ENCODE results near the gene PLAAT3.

The PLAAT3 gene

GRCh38 chr11:63569570-63569969 is 44.7 kb downstream of the PLAAT3 start:
- peaks cover 9 to 29% (median 22%) of the 10 kb centered on the region in 4 experiments for H3K4me1 ChIP-seq (ENCODE audit: control extremely low read depth in 1 of 4, control insufficient read depth in 4 of 4, insufficient read depth in 4 of 4, low read length in 3 of 4)
- no peaks in the 10 kb centered on the region for H3K9me3 ChIP-seq (ENCODE audit: control extremely low read depth in 1 of 5, control insufficient read depth in 4 of 5, insufficient read depth in 2 of 5, low read depth in 1 of 5, low read length in 4 of 5)
- no peaks in the 10 kb centered on the region for H3K36me3 ChIP-seq (ENCODE audit: control insufficient read depth in 4 of 4, insufficient read depth in 4 of 4, low read length in 3 of 4)
- H3K27me3 ChIP-seq (replicated peaks in 2 of 5; ENCODE audit: control insufficient read depth in 4 of 5, insufficient read depth in 5 of 5, low read length in 4 of 5) = peaks cover 0 to 2% (median 0%) of the 10 kb centered on the region in 5 experiments
- POLR2A ChIA-PET = no interaction called here
- H3K27ac ChIP-seq (ENCODE audit: insufficient read depth in 1 of 2, low read depth in 1 of 2, low read length in 2 of 2, poor library complexity in 1 of 2, severe bottlenecking in 2 of 2) = no peak overlapping the region
- no CpG with 5 or more reads among the region's 3 CpGs for WGBS (ENCODE audit: insufficient coverage)
- DNase-seq = no peak
- CTCF ChIA-PET = interaction anchor here (1.4 kb wide), 1 partner anchor 13 kb away, joined by 4 read pairs; no protein-coding TSS in a partner anchor
- no peak overlapping the region for H3K4me3 ChIP-seq (ENCODE audit: control insufficient read depth in 1 of 7, extremely low read depth in 1 of 7, insufficient read depth in 4 of 7, low read depth in 2 of 7, low read length in 6 of 7)

GRCh38 chr11:63567044-63567840 is 47.0 kb downstream of the PLAAT3 start:
- ChIA-PET POLR2A (interaction anchor here (0.9 to 1.2 kb wide), 4 partner anchors 28 to 59 kb away, joined by 3 to 4 read pairs (median 3); no protein-coding TSS in a partner anchor), CTCF (interaction anchor here (1.0 to 1.9 kb wide), 6 partner anchors 16 to 87 kb away, joined by 3 to 7 read pairs (median 4); partner anchors contain the start of gene PLAAT4)
- H3K9me3 ChIP-seq (ENCODE audit: control extremely low read depth in 1 of 5, control insufficient read depth in 4 of 5, insufficient read depth in 2 of 5, low read depth in 1 of 5, low read length in 4 of 5) = no peaks in the 10 kb centered on the region
- peak; percentile 90 to 99 (median 97) for DNase-seq
- peak overlapping the region in 2 of 7 experiments; percentile 28 to 35 for H3K4me3 ChIP-seq (ENCODE audit: control insufficient read depth in 1 of 7, extremely low read depth in 1 of 7, insufficient read depth in 4 of 7, low read depth in 2 of 7, low read length in 6 of 7)
- H3K4me1 ChIP-seq (ENCODE audit: control extremely low read depth in 1 of 4, control insufficient read depth in 4 of 4, insufficient read depth in 4 of 4, low read length in 3 of 4) = peaks cover 9 to 20% (median 15%) of the 10 kb centered on the region in 4 experiments
- H3K27me3 ChIP-seq (replicated peaks in 2 of 5; ENCODE audit: control insufficient read depth in 4 of 5, insufficient read depth in 5 of 5, low read length in 4 of 5) = peaks cover 0 to 5% (median 0%) of the 10 kb centered on the region in 5 experiments
- WGBS (ENCODE audit: insufficient coverage) = 40% methylated on average over 1 of the region's 5 CpGs
- peak overlapping the region; percentile 82 to 88 for H3K27ac ChIP-seq (ENCODE audit: insufficient read depth in 1 of 2, low read depth in 1 of 2, low read length in 2 of 2, poor library complexity in 1 of 2, severe bottlenecking in 2 of 2)
- H3K36me3 ChIP-seq (ENCODE audit: control insufficient read depth in 4 of 4, insufficient read depth in 4 of 4, low read length in 3 of 4) = no peaks in the 10 kb centered on the region

GRCh38 chr11:63564784-63565350 is 49.4 kb downstream of the PLAAT3 start:
- peak in 2 of 3 donors; percentile 33 to 46 for DNase-seq
- Histone ChIP-seq H3K27ac (ENCODE audit: insufficient read depth in 1 of 2, low read depth in 1 of 2, low read length in 2 of 2, poor library complexity in 1 of 2, severe bottlenecking in 2 of 2) (no peak overlapping the region), H3K27me3 (replicated peaks in 2 of 5; ENCODE audit: control insufficient read depth in 4 of 5, insufficient read depth in 5 of 5, low read length in 4 of 5) (peaks cover 0 to 7% (median 0%) of the 10 kb centered on the region in 5 experiments), H3K4me1 (ENCODE audit: control extremely low read depth in 1 of 4, control insufficient read depth in 4 of 4, insufficient read depth in 4 of 4, low read length in 3 of 4) (peaks cover 9 to 37% (median 21%) of the 10 kb centered on the region in 4 experiments), H3K9me3 (ENCODE audit: control extremely low read depth in 1 of 5, control insufficient read depth in 4 of 5, insufficient read depth in 2 of 5, low read depth in 1 of 5, low read length in 4 of 5) (no peaks in the 10 kb centered on the region), H3K36me3 (ENCODE audit: control insufficient read depth in 4 of 4, insufficient read depth in 4 of 4, low read length in 3 of 4) (no peaks in the 10 kb centered on the region), H3K4me3 (ENCODE audit: control insufficient read depth in 1 of 7, extremely low read depth in 1 of 7, insufficient read depth in 4 of 7, low read depth in 2 of 7, low read length in 6 of 7) (no peak overlapping the region)
- ChIA-PET POLR2A (interaction anchor here (0.6 kb wide), 1 partner anchor 79 kb away, joined by 4 read pairs; no protein-coding TSS in a partner anchor), CTCF (interaction anchor here (0.6 to 1.5 kb wide), 4 partner anchors 8 to 85 kb away, joined by 3 to 4 read pairs (median 3); no protein-coding TSS in a partner anchor)
- 73% methylated on average over 3 of the region's 4 CpGs for WGBS (ENCODE audit: insufficient coverage)

- CTCF ChIA-PET = interaction anchor here (0.6 to 1.8 kb wide), 5 partner anchors 8 to 85 kb away, joined by 3 to 6 read pairs (median 3); no protein-coding TSS in a partner anchor
- WGBS (ENCODE audit: insufficient coverage) = 97% methylated on average over 5 of the region's 7 CpGs
- H3K27me3 ChIP-seq (replicated peaks in 2 of 5; ENCODE audit: control insufficient read depth in 4 of 5, insufficient read depth in 5 of 5, low read length in 4 of 5) = peaks cover 0 to 7% (median 0%) of the 10 kb centered on the region in 5 experiments
- no peaks in the 10 kb centered on the region for H3K9me3 ChIP-seq (ENCODE audit: control extremely low read depth in 1 of 5, control insufficient read depth in 4 of 5, insufficient read depth in 2 of 5, low read depth in 1 of 5, low read length in 4 of 5)
- peaks cover 9 to 42% (median 21%) of the 10 kb centered on the region in 4 experiments for H3K4me1 ChIP-seq (ENCODE audit: control extremely low read depth in 1 of 4, control insufficient read depth in 4 of 4, insufficient read depth in 4 of 4, low read length in 3 of 4)
- POLR2A ChIA-PET = interaction anchor here (0.6 kb wide), 1 partner anchor 80 kb away, joined by 4 read pairs; no protein-coding TSS in a partner anchor
- no peak overlapping the region for H3K27ac ChIP-seq (ENCODE audit: insufficient read depth in 1 of 2, low read depth in 1 of 2, low read length in 2 of 2, poor library complexity in 1 of 2, severe bottlenecking in 2 of 2)
- H3K36me3 ChIP-seq (ENCODE audit: control insufficient read depth in 4 of 4, insufficient read depth in 4 of 4, low read length in 3 of 4) = no peaks in the 10 kb centered on the region
- DNase-seq = no peak
- no peak overlapping the region for H3K4me3 ChIP-seq (ENCODE audit: control insufficient read depth in 1 of 7, extremely low read depth in 1 of 7, insufficient read depth in 4 of 7, low read depth in 2 of 7, low read length in 6 of 7)
Measured at GRCh38 chr11:63564056-63564774, 50.0 kb downstream of the PLAAT3 start.

GRCh38 chr11:63563201-63564055 is 50.8 kb downstream of the PLAAT3 start, which contains the start of gene PLAAT2:
Gene PLAAT2 (minus strand): TSS chr11:63563379. CDS start chr11:63563324, 55 bp downstream.
- no peak for DNase-seq
- peaks cover 9 to 42% (median 21%) of the 10 kb centered on the region in 4 experiments for H3K4me1 ChIP-seq (ENCODE audit: control extremely low read depth in 1 of 4, control insufficient read depth in 4 of 4, insufficient read depth in 4 of 4, low read length in 3 of 4)
- no peaks in the 10 kb centered on the region for H3K36me3 ChIP-seq (ENCODE audit: control insufficient read depth in 4 of 4, insufficient read depth in 4 of 4, low read length in 3 of 4)
- POLR2A ChIA-PET = no interaction called here
- CTCF ChIA-PET = interaction anchor here (0.7 to 1.8 kb wide), 3 partner anchors 55 to 73 kb away, joined by 3 to 6 read pairs (median 3); partner anchors contain the start of gene LGALS12
- H3K4me3 ChIP-seq (ENCODE audit: control insufficient read depth in 1 of 7, extremely low read depth in 1 of 7, insufficient read depth in 4 of 7, low read depth in 2 of 7, low read length in 6 of 7) = no peak within 1 kb of the TSS
- H3K9me3 ChIP-seq (ENCODE audit: control extremely low read depth in 1 of 5, control insufficient read depth in 4 of 5, insufficient read depth in 2 of 5, low read depth in 1 of 5, low read length in 4 of 5) = no peaks in the 10 kb centered on the region
- H3K27me3 ChIP-seq (replicated peaks in 2 of 5; ENCODE audit: control insufficient read depth in 4 of 5, insufficient read depth in 5 of 5, low read length in 4 of 5) = peaks cover 0 to 7% (median 0%) of the 10 kb centered on the region in 5 experiments
- no peak within 1 kb of the TSS for H3K27ac ChIP-seq (ENCODE audit: insufficient read depth in 1 of 2, low read depth in 1 of 2, low read length in 2 of 2, poor library complexity in 1 of 2, severe bottlenecking in 2 of 2)
- WGBS (ENCODE audit: insufficient coverage) = 99% methylated on average over 8 of the region's 13 CpGs

All from common myeloid progenitor, CD34-positive (primary cell).